Muscle of arm (tissue), 14 donors: Measurements from ENCODE around the gene GRIP1. TPM values are rescaled to one million over a fixed set of nuclear protein-coding genes. Genes with fewer than 3 reads are reported as not detected.
A peak's percentile ranks its signal among the peaks of the same experiment; 100 is the strongest.

Experiments used
- DNase-seq: peaks from one replicate; pipeline ENCODE4 v3.0.0-alpha.2; 2013
- long read RNA-seq, 11 donors: transcript quantifications; one replicate each; lab custom pipeline, GENCODE V29; 2026
- polyA plus RNA-seq, 12 donors: library from polyadenylated mRNA; unstranded; fragments of 120-200 nt; gene quantifications; one replicate each; pipeline ENCODE4 v1.2.1, GENCODE V29; 2013; ENCODE audit not compliant: insufficient read length in 12 of 12

GRIP1 gene
- 10 to 100 TPM in 1 of 12 donors, 1 to 10 TPM in 8, under 1 TPM in 1, not detected in 2; 0.83 to 11.3 (median 1.9) TPM for polyA plus RNA-seq
- long read RNA-seq, donor 1, result 0 reads
- long read RNA-seq, donor 2, result 0 reads
- long read RNA-seq, donor 3, result 0 reads
- long read RNA-seq, donor 4, result 0 reads
- long read RNA-seq, donor 5, result 0 reads
- long read RNA-seq, donor 6, result 0 reads
- long read RNA-seq, donor 7, result 0 reads
- long read RNA-seq, donor 8, result 0 reads
- long read RNA-seq, donor 9, result 0 reads
- long read RNA-seq, donor 10, result 0 reads
- long read RNA-seq, donor 11, result 0 reads

- DNase-seq, result peak; percentile 15
Measured at GRCh38 chr12:66678338-66679275, at the start of gene GRIP1. GRIP1 (minus strand) TSS chr12:66679076; CDS start chr12:66678904, 172 bp downstream.

GRCh38 chr12:66726556-66726955 lies 47.7 kb upstream of the GRIP1 start:
- no peak for DNase-seq

GRCh38 chr12:66725031-66725430 lies 46.2 kb upstream of the GRIP1 start:
- DNase-seq, result no peak

DNA sequence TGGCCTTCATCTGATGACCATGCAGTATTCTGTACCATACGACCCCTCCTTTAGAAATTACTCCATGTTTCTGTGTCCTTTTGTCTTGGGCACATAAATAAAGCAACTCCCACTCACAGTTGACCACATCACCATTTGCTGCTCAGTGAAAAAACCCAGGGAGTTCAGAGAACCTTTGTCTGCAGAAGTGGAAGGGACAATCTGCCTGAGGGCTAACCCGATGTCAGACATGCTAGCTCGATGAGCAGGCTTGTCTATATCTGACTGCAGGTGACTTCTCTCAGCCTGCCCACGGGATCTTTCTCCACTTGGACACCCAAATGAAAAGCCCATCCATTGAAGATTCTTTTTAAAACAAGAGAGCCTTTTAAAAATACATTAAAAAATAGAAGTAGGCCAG lies 45.7 kb upstream of the GRIP1 start:
- DNase-seq, result no peak

- no peak for DNase-seq
Measured at GRCh38 chr12:66724026-66724425, 45.1 kb upstream of the GRIP1 start.

GRCh38 chr12:66719862-66720261 lies 41.0 kb upstream of the GRIP1 start:
- no peak for DNase-seq

DNA sequence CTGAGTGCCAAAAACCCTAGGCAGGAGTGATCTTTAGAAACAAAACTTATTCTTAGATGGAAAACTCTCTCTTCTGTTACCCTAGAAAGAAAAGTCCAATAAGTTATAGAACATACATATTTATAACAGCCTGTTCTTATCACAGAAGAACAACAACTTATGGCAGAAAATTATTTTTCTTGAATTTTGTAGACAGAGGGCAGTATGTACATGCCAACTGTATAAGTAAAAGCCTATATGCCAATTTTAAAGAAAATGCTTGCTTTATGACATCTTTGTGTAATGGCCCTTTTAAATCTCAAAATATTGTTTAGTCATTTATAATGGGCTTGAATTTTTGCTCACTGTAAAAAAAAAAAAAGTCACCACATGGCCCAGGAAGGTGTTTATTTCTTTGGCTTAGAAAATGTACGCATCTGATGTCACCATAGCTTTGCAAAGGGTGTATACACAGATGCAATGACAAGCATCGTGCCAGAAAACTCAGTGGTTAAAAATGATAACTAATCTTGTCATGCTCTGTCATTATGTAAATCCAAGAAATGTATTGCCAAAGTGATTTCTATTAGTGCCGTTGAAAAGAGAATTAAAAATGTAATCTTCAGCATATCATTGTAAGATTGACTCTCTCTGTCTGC lies 38.3 kb upstream of the GRIP1 start:
- no peak for DNase-seq

DNA sequence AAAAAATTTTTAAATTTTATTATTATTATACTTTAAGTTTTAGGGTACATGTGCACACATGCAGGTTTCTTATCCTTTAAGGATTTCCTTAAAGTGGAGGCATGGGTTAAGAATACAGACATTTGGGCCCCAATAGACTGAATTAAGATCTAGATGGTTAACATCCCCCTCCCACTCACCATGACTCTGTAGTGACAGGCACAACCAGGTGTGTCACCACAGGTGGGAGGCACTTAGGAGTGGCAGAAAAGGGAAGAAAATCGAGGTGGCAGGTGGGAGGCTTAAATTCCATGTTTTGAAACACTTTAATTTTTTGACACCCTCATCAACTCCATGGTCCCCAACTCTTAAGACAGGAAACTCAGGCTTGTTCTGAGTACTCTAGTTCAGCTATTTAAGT lies 37.6 kb upstream of the GRIP1 start:
- DNase-seq, result no peak

DNA sequence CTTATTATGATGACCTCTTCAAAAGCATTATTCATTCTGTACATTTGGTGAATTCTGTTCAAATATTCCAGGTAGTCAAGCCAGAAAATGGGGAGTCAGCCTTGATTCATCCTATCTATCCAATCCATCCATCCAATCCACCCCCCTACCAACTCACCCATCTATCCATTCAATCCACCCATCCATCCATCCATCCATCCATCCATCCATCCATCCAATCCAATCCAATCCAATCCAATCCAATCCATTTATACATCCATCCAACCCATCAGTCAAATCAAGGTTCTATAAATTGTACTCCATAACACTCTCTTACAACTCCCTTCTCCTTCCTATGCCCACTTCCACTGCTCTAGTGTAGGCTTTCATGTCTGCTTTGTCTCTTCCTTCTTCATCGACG lies 35.8 kb upstream of the GRIP1 start:
- DNase-seq, result no peak

GRCh38 chr12:66713984-66714383 lies 35.1 kb upstream of the GRIP1 start:
- DNase-seq, result no peak

GRCh38 chr12:66709893-66710292 lies 31.0 kb upstream of the GRIP1 start:
- DNase-seq, result no peak

DNA sequence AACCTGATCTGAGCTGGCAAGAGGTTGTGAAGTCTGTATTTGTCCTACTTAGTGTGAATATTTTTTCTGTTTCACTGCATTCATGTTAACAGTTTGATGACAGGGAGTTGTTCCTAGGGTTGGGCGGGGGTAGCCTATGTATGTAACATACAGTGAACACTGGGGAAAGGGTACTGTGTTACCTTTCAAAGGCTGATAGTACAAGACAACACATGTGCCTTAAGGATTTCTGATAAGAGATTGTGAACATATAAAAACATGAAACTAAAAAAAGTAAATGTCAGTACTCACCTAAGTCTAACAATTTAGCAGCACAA lies 30.5 kb upstream of the GRIP1 start:
- no peak for DNase-seq

DNA sequence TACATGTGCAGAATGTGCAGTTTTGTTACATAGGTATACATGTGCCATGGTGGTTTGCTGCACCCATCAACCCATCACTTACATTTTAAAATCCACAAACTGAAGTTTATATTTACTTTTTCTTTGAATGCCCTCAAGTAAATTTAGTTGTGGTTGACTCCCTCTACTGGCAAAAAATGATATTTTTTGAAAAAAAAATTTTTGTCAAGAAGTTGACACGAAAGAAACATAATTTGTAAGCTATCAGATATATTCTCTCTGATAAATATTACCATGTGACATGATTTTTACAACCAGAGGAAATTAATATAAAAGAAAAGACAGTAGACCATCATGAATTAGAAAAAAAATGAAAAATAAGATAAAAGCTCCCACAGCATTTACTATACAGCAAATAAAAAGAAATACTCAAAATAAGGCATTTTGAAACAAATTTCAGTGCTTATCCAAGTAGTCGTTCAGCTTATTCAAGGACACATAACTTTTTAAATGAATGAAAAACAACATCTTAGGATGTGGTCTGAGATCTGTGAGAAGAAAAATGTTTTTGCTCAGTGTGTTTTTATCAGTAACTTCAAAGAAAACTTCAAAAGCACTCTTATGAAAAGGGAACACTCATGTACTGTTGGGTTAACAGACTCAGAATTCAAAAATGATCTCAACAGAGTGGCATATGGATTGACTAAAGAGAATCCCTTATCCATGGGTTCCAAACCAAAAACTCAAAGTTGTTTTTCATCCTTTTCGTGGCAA lies 30.0 kb upstream of the GRIP1 start:
- no peak for DNase-seq

DNA sequence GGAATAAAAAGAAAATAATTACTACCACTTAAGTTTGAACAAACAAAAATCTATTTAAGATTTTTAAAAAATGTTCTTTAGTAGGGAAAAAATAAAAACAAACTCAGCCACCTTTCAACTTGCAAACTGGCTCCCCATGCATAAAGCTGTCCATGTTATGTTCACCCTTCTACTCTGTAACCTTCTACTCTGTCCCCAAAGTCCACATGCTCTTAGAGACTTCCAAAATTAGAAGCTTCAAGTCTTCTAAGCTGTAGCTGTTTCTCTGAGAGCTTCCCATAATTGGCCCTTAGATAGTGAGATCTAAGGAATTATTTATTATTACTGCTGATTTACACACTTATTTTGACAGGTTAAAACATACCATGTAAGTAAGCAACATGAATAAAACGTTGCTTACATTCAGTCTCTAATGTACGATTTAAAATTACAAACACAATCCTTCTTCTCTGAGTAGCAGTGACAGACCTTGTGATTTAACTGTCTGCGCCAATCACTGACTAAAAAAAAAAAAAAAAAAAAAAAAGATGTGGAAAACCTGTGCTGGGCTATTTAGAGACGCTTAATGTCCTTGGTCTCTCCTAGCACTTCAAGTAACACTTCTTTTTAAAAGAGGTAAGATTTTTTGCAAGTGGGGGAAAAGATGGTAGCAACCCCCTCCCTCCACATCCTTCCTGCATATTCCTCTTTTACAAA lies 28.3 kb upstream of the GRIP1 start:
- no peak for DNase-seq

- no peak for DNase-seq
Measured at GRCh38 chr12:66699738-66700482, 21.0 kb upstream of the GRIP1 start.

DNA sequence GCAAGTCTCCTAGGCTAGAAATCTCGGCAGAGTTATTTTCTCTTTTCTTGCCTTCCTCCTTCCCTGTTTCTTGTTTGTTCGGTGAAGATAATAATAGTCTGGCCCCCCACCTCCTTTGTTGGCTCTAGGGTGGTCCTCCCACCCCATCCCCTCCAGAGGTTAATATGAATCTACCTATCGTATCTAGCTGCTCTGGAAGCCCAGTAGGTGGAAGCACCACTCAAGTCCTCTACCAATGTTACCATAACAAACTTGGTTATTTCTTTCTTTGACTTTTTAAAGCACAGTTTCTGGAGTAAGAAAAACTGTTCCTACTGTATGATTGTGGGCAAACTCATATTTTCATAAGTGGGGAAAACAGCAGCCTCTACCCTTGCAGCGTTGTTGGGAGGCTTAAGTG lies 19.7 kb upstream of the GRIP1 start:
- DNase-seq, result no peak

- no peak for DNase-seq
Measured at GRCh38 chr12:66697404-66697803, 18.5 kb upstream of the GRIP1 start.

DNA sequence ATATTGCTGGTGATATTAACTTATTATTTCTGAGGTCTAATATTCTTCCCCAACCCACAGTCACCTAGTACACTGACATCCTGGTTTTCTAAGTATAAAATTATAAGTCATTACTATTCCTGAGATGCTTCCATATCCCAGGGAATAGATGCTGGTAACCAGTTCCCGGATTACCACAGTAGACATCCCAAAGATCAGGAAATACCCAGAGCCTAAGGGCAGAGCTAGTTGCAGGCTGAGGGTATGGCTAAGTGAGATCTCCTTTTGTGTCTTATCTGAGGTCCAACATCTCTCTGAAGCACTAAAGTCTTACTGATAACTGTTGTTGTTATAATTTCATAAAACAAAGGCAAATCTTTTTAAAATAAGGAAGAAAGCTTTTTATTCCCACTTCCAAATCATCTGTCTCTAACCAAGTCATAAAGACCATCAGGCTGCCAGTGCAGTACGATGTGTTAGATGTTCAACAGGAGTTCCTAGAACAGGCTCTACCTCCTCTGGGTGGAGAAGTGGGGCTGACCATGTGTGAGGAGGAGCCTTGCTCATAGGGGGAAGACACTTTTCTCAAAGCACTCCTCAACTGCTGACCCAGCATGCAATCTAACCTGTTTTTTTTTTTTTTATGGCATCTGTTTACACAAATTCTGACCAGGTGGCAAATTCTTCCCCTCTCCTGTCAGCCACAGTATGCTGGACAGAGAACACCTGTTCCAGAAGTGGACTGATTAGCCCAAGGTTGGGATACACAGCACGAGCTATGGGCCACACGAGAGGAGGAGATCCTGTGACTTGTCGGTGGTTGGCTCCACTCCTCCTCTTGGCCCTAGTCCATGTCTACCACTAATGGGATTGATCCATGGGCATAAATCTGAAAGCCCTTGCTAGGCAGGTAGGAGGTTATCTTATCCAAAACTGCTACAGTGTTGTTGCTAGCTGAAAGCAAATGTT lies 16.1 kb upstream of the GRIP1 start:
- no peak for DNase-seq

GRCh38 chr12:66693901-66694513 lies 15.1 kb upstream of the GRIP1 start:
- peak; percentile 71 for DNase-seq
